ENCODE results near the gene CABP2.

- TF ChIP-seq REST (IDR thresholded peaks at IDR 0.05; ENCODE audit: low read depth, low read length): no peak
- TF ChIP-seq MXI1 (IDR thresholded peaks at IDR 0.05; ENCODE audit: low read depth, low read length): no peak
- no peak for TF ChIP-seq GABPA (IDR thresholded peaks at IDR 0.05; ENCODE audit: low read depth)
- no peak for TF ChIP-seq HDAC6 (IDR thresholded peaks at IDR 0.05; ENCODE audit: unreplicated experiment)
- no peak for TF ChIP-seq POLR2AphosphoS5 (IDR thresholded peaks at IDR 0.05; ENCODE audit: low read length)
- TF ChIP-seq SIX5 (IDR thresholded peaks at IDR 0.05; ENCODE audit: low read depth, low read length, severe bottlenecking): no peak
- no peak for TF ChIP-seq BMI1 (IDR thresholded peaks at IDR 0.05; ENCODE audit: borderline replicate concordance)
- TF ChIP-seq E2F8 (IDR thresholded peaks at IDR 0.05; ENCODE audit: low read depth, partially characterized antibody): no peak
These were observed 21.4 kb downstream of the CABP2 start for GRCh38 chr11:67501854-67502253.
